NCI-H2196 (cell line): ENCODE results near the gene NEUROG1.

ENCODE experiments used
- DNase-seq: peaks from one replicate; lab custom pipeline; 2025; ENCODE audit not compliant: unreplicated experiment; lab: John Stamatoyannopoulos, UW

The NEUROG1 gene

DNA sequence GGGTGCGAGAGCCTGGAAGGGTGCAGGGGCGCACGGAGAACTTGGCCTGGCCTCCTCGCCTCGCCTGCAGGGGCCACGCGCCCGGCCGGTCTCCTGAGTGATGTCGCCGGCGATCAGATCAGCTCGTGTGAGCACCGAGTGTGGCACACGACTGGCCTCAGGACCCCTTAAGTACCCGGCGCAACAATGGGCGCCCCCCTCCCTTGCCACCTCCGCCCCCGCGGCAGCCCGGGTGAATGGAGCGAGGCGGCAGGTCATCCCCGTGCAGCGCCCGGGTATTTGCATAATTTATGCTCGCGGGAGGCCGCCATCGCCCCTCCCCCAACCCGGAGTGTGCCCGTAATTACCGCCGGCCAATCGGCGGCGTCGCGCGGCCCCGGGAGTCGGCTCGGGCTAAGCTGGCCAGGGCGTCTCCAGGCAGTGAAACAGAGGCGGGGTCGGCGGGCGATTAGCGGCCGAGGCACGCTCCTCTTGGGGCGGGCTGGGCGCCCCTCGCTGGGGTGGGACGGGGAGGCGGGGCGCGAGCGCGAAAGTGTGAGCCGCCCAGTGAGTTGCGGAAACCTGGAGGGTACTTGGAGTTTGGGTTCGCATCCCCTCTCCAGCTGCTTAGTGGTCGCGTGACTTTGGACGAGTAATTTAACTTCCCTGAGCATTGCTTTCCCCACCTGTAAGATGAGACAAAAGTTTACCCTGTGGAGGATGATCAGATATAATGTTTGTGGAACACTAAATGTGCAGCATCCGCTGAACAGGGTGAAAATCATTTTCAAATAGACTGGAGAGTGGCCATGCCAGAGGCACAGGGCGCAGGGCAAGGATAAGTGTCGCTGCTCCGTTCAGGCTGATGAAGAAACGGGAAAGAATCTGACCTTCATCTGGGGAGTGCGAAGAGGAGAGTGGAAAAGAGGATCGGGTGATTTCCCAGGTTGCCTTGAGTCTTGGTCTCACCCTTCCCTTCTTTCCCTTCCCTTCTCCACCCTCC, at the start of gene NEUROG1:
Gene NEUROG1 (minus strand): TSS at position 145 of the 982 bp plus-strand sequence. CDS start 274 bp downstream, outside the sequence.
- DNase-seq, result peak; percentile 67

DNA sequence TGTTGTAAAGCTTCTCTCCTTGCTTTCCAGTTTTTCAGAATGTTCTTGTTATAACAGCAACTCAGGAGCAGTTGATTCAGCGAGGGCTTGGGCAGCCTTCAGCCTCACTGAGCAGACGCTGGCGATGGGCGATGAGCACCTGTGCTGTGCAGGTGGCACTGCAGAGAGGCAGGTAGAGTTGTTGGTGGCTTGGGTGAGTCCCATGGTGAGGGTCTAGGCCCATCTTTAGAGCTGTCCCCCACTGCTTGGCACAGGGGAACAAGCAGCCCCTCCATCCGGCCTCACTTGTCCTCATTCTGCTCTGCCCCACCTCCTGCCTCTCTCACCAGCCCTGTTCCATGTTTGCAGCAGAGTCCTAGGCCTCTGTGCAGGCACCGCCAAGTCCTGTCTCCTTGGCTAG, 49.2 kb upstream of the NEUROG1 start:
- DNase-seq, result no peak

- DNase-seq, result no peak
These were observed 48.5 kb upstream of the NEUROG1 start for GRCh38 chr5:135584276-135584675.

GRCh38 chr5:135582099-135582781, 46.5 kb upstream of the NEUROG1 start:
- DNase-seq, result no peak

GRCh38 chr5:135578685-135579341, 43.0 kb upstream of the NEUROG1 start, which contains the start of gene CXCL14:
CXCL14 (minus strand) TSS chr5:135578991; CDS start chr5:135578778, 213 bp downstream.
- peak; percentile 40 for DNase-seq

DNA sequence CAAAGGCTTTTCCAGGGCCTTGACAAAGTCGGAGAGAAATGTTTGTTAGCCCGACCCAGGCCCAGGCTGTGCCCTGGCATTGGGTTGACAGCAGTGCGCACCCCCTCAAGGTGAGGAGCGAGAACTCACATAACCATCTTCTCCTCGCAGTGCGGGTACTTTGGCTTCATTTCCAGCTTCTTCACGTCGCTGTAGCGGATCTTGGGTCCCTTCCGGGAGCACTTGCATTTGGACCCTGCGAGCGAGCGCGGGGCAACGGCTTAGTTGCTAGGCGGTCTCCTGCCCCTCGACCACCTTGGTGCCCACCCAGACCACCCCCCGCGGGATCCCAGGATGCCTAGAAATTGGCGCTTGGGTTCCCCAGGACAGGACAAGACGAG, 42.5 kb upstream of the NEUROG1 start:
- DNase-seq, result no peak

GRCh38 chr5:135577421-135577820, 41.7 kb upstream of the NEUROG1 start:
- no peak for DNase-seq

DNA sequence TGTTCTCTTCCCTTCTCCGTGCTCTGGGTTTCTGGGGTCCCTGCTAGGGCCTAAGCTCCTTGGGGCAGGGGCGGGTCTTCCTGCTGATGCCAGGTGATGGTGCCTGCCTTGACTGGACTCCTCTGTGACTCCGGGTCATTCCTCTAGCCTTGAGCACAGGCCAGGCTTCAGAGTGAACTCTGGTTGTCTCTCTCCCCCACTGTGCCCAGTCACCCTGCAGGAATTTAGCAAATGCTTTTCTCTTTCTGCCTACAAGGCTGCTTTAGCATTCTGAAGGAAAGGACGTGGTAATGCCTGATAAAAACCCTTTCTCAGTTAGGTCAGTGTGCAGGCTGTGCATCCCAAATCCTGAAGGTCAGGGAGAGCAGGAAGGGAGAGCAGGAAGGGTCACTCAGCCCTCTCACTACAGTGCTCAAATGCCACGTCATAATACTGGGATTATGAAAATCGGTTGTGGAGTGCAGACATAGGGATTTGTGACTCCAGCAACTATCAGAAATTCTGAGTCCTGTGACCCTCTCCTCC, 40.4 kb upstream of the NEUROG1 start:
- DNase-seq, result no peak

DNA sequence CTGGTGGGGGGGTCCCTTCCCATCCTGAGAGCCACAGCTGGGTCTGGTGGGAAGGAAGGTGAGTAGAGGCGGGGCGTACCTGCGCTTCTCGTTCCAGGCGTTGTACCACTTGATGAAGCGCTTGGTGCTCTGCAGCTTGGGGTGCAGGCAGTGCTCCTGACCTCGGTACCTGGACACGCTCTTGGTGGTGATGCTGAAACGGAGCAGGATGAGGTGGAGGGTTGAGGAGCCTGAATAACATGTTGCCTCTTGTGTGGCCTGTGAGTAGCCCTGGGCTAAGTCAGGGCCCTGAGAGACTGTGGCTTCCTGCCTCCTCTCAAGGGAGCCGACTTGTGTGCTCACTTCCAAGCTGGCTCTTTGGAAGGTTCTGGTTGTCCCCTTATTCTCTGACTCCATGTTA, 38.7 kb upstream of the NEUROG1 start:
- no peak for DNase-seq

- DNase-seq, result no peak
These were observed 36.1 kb upstream of the NEUROG1 start for GRCh38 chr5:135571902-135572301.

- no peak for DNase-seq
These were observed 35.4 kb upstream of the NEUROG1 start for GRCh38 chr5:135571066-135571609.

GRCh38 chr5:135570453-135570764, 34.6 kb upstream of the NEUROG1 start:
- no peak for DNase-seq

DNA sequence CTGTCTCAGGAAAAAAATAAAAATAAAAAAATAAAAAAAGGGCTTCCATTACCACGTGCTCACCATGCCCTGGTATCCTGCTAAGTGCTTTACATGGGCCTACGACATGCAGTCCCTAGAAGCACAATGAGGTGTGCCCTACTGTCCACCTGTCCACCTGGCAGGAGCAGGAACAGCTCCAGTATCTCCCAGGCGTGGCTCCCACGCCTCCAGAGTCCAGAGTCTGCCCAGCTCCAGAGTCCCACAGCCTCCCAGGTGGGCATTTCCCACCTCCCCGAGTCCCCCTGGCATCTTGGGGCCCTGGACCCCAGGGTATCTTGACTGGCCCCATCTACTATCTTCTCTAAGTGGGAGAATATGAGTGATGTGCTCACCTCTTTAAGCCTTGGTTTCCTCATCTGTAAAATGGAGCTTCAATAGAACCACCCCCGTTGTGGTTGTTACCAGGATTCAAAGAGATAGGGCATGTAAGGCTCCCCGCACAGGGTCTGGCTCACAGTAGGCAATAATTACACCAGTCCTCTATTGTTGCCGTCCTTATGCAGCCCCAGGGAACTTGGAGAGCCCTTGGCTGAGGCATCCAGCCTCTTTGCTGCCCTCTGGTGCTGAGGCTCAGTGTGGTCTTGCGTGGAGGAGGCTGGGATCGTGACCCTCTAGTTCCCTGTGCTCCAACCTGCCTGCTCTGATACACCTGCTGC, 34.1 kb upstream of the NEUROG1 start:
- peak; percentile 53 for DNase-seq

GRCh38 chr5:135568923-135569360, 33.2 kb upstream of the NEUROG1 start:
- DNase-seq, result no peak

GRCh38 chr5:135568246-135568645, 32.5 kb upstream of the NEUROG1 start:
- DNase-seq, result peak; percentile 50

- DNase-seq, result no peak
These were observed 31.9 kb upstream of the NEUROG1 start for GRCh38 chr5:135567661-135568060.

GRCh38 chr5:135566422-135567400, 30.9 kb upstream of the NEUROG1 start:
- DNase-seq, result no peak

GRCh38 chr5:135565725-135566421, 30.1 kb upstream of the NEUROG1 start:
- peak; percentile 73 for DNase-seq

DNA sequence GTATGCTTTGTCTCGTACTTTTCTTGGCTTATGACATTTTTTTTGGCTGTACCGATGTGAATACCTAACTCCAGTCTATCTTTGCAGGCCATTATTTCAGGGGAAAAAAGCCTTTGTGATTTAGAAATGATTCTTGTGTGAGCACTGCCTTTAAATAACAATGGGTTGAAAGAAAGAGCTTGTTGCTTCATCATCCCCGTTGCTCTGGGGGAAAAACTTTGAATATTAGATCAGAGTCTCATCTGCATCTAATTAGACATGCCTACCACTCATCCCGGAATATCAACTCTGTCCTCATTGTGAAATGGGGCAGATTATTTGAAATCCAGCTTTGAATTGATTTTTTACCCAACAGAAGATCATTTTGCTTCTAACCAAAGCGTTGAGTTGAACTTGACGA, 29.5 kb upstream of the NEUROG1 start:
- no peak for DNase-seq
